Lower lobe of right lung (tissue), 2 donors: ENCODE results near the gene SAMD7. TPM values are rescaled to one million over a fixed set of nuclear protein-coding genes. Genes with fewer than 3 reads are reported as not detected.

Experiments
- ATAC-seq, 2 donors: fragments of 200-7000 bp; cut with Tn5 transposase; one replicate each; pipeline ENCODE4 v1.9.1; 2020 to 2022; ENCODE audit warnings: mild to moderate bottlenecking in 2 of 2, moderate library complexity in 2 of 2
- DNase-seq: peaks from one replicate; pipeline ENCODE4 v3.0.0-alpha.2; 2020
- H3K27ac ChIP-seq: fragments of 200-600 bp; one replicate; pipeline ENCODE4 v1.8.0; 2022
- H3K27me3 ChIP-seq: fragments of 200-600 bp; one replicate; pipeline ENCODE4 v1.8.0; 2022; ENCODE audit warnings: low read depth
- H3K36me3 ChIP-seq: fragments of 200-600 bp; one replicate; pipeline ENCODE4 v1.8.0; 2022; ENCODE audit warnings: mild to moderate bottlenecking
- H3K4me1 ChIP-seq: fragments of 200-600 bp; one replicate; pipeline ENCODE4 v1.8.0; 2022
- H3K4me3 ChIP-seq: fragments of 200-600 bp; one replicate; pipeline ENCODE4 v1.8.0; 2022; ENCODE audit warnings: mild to moderate bottlenecking
- H3K9me3 ChIP-seq: fragments of 200-600 bp; one replicate; pipeline ENCODE4 v1.8.0; 2022
- intact Hi-C: fragments of 100-400 bp; cut with DNase I; formaldehyde crosslinking; loops from one replicate; pipeline ENCODE4 v1.11.0; 2022
- long read RNA-seq: library from polyadenylated mRNA; unstranded; transcript quantifications from one replicate; pipeline ENCODE4 v2.0.0, GENCODE V29; 2021
- total RNA-seq: library from RNA; stranded (reverse); fragmentation: NEBNext Ultra II Directional; extraction: Animal tissue kit (Norgen Biotek cat#: 25700); gene quantifications from one replicate; pipeline ENCODE4 v1.2.1, GENCODE V29; 2021
- TF ChIP-seq, protein P1 (sequence below): fragments of 200-600 bp; IDR thresholded peaks from one replicate; pipeline ENCODE4 v1.8.0; 2022; ENCODE audit warnings: antibody characterized with exemption, mild to moderate bottlenecking
- donor health status: DM: no; HTN: yes; CAD: no; lungs with severe emphysema.

SAMD7 gene, protein sequence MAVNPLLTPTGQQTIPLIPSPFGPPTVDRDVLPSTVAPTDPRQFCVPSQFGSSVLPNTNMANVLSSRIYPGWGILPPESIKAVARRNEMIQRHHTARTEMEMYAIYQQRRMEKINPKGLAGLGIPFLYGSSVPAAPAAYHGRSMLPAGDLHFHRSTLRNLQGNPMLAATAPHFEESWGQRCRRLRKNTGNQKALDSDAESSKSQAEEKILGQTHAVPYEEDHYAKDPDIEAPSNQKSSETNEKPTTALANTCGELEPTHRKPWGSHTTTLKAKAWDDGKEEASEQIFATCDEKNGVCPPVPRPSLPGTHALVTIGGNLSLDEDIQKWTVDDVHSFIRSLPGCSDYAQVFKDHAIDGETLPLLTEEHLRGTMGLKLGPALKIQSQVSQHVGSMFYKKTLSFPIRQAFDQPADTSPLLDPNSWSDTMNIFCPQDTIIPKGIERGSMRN
- not detected for total RNA-seq
- long read RNA-seq: 0 reads

DNA sequence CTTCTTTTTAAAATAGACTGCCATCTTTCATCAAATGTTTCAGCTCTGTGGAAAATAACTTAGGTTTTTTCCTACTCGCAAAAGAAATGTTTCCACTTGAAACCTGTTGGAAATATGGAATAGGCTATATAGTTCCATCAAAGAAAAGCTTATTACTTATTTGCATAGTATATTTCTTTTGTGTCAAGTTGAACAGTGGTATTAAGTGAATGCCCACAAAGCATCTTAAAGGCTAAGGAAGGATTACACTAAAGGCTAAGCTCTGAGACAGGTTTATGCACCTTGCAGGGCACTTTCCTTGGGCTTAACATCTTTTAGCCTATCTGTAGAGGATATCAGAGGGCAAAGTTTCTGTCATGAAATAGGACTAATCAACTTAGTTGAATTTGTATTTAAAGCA, at the start of gene SAMD7:
SAMD7 (plus strand) TSS at position 301 of the 400 bp plus-strand sequence. CDS start 7,927 bp downstream, outside the sequence.
- intact Hi-C loops: no loop called here
- Histone ChIP-seq H3K36me3 (no peaks in the 10 kb centered on the region), H3K9me3 (no peaks in the 10 kb centered on the region), H3K4me1 (no peaks in the 10 kb centered on the region), H3K27ac (no peak within 1 kb of the TSS), H3K4me3 (no peak within 1 kb of the TSS), H3K27me3 (no peaks in the 10 kb centered on the region)
- no peak for DNase-seq
- TF ChIP-seq, protein P1, sequence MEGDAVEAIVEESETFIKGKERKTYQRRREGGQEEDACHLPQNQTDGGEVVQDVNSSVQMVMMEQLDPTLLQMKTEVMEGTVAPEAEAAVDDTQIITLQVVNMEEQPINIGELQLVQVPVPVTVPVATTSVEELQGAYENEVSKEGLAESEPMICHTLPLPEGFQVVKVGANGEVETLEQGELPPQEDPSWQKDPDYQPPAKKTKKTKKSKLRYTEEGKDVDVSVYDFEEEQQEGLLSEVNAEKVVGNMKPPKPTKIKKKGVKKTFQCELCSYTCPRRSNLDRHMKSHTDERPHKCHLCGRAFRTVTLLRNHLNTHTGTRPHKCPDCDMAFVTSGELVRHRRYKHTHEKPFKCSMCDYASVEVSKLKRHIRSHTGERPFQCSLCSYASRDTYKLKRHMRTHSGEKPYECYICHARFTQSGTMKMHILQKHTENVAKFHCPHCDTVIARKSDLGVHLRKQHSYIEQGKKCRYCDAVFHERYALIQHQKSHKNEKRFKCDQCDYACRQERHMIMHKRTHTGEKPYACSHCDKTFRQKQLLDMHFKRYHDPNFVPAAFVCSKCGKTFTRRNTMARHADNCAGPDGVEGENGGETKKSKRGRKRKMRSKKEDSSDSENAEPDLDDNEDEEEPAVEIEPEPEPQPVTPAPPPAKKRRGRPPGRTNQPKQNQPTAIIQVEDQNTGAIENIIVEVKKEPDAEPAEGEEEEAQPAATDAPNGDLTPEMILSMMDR: no peak
- no peak for ATAC-seq

DNA sequence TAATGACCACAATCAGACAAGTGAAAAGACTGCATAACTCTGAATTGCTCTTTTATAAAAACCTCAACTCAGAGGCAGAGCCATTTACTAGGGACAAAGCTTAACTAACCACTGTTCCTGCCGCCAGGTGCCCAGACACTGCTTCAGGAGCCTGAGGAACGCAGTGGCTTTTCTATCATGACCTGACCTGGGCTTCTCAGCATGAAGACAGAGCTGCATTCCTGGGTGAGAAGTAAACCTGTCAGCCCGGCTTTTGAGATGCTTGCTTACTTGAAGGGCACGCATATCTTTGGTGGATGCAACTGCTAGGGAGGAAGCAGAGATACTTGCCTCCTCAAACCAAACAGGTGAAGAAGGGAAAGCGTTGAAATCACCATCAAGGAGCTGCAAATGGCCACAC, 49.5 kb upstream of the SAMD7 start:
- no peak overlapping the region for H3K4me3 ChIP-seq
- no peak overlapping the region for H3K27ac ChIP-seq
- DNase-seq: no peak
- no peak for ATAC-seq
- H3K27me3 ChIP-seq: no peaks in the 10 kb centered on the region
- no peaks in the 10 kb centered on the region for H3K9me3 ChIP-seq
- intact Hi-C loops: no loop called here
- peaks cover 8% of the 10 kb centered on the region for H3K4me1 ChIP-seq
- H3K36me3 ChIP-seq: no peaks in the 10 kb centered on the region
- TF ChIP-seq, protein P1: no peak

DNA sequence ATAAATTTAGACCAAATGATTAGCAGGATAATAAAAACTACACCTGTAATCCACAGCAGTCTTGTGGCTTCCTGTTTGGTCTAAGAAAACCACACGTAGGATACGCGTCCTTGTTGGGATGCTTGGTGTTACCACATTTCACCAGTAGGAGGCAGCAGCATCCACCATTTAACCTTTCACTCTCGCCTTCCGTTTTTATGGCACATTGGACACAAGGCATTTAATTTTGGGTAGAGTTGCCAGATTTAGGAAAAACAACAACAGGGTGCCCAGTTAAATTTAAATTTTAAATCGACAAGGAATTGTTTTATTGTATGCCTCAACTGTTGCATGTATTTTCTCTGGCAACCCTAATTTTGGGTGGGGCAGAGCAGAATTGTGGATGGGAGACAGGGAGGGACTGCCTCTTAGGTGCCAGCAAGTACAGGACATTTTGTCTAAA, 47.9 kb upstream of the SAMD7 start:
- no peak overlapping the region for H3K27ac ChIP-seq
- TF ChIP-seq, protein P1: peak; percentile 94
- peak; percentile 87 to 91 for ATAC-seq
- DNase-seq: peak; percentile 52
- intact Hi-C loops: no loop called here
- no peak overlapping the region for H3K4me3 ChIP-seq
- no peaks in the 10 kb centered on the region for H3K36me3 ChIP-seq
- H3K27me3 ChIP-seq: no peaks in the 10 kb centered on the region
- H3K4me1 ChIP-seq: peaks cover 8% of the 10 kb centered on the region
- H3K9me3 ChIP-seq: no peaks in the 10 kb centered on the region

DNA sequence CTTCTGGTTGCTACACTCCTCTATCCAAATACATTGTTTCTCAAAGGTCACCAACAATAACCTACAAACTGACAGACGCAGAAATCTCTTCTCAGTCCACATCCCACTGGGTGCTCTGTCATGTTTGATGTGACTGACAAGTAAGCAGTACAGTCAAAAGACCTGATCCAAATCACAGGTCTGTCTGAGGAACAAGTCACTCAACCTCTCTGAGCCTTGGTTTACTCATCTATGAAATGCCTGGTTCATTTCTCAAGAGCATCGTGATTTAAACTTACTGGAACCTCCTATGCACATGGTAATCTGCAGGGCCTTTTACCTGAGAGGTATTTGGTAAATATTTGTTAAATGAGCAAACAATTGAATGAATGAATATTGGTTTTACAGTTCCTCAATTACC, 47.1 kb upstream of the SAMD7 start:
- intact Hi-C loops: no loop called here
- DNase-seq (no peak), ATAC-seq (no peak)
- no peak overlapping the region for H3K27ac ChIP-seq
- H3K9me3 ChIP-seq: no peaks in the 10 kb centered on the region
- peaks cover 8% of the 10 kb centered on the region for H3K4me1 ChIP-seq
- H3K27me3 ChIP-seq: no peaks in the 10 kb centered on the region
- H3K4me3 ChIP-seq: no peak overlapping the region
- no peaks in the 10 kb centered on the region for H3K36me3 ChIP-seq
- TF ChIP-seq, protein P1: no peak

DNA sequence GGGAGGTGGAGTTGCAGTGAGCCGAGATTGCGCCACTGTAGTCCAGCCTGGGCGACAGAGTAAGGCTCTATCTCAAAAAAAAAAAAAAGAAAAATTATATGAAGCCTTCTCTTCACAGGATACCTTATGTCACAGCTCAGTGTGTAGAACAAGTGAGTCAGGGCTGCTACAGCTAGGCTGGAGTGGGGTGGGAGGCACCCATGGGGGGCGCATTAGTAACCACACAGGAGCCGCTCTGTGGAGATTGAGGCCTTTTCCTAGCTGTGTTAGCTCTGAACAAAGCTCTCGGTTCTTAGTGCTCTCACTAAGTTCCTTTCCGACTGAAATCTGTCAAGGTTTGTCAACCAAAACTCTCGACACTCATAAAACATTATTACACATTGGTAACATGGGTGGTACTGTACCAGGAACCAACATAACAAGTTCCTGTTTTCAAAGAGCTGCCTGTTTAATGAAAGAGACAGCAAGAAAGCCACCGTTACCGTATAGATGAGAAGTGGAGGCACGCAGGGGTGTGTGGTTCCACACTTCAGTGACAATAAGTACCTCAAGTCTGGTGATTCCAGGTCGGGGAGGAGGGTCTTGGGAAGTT, 46.1 kb upstream of the SAMD7 start:
- TF ChIP-seq, protein P1: no peak
- peak; percentile 54 to 60 for ATAC-seq

More for the DNA sequence above, 46.1 kb upstream of the SAMD7 start:
- no peaks in the 10 kb centered on the region for H3K9me3 ChIP-seq
- H3K4me3 ChIP-seq: no peak overlapping the region
- H3K4me1 ChIP-seq: peaks cover 8% of the 10 kb centered on the region
- intact Hi-C loops: no loop called here
- no peak for DNase-seq
- H3K36me3 ChIP-seq: no peaks in the 10 kb centered on the region
- no peak overlapping the region for H3K27ac ChIP-seq
- no peaks in the 10 kb centered on the region for H3K27me3 ChIP-seq
